Astrocyte of the cerebellum (primary cell): ENCODE results near the gene ACOX2.

Experiments used
- DNase-seq: peaks from one replicate; pipeline ENCODE4 v3.0.0-alpha.2; 2011; ENCODE audit warnings: low read depth
- H3K4me3 ChIP-seq: 2 replicates; pipeline ENCODE4 v1.5.1; 2011; ENCODE audit warnings: mild to moderate bottlenecking, low read depth, low read length, moderate library complexity
- CTCF ChIP-seq: IDR thresholded peaks from 2 replicates; pipeline ENCODE4 v1.5.1; 2012; ENCODE audit warnings: low read length, low read depth, moderate library complexity, mild to moderate bottlenecking; ENCODE audit errors: missing control alignments
- in situ Hi-C: cut with HindIII; loops from 2 replicates; pipeline ENCODE4 v1.10.0; 2017; ENCODE audit warnings: low sequenced_read_pairs

ACOX2 gene

DNA sequence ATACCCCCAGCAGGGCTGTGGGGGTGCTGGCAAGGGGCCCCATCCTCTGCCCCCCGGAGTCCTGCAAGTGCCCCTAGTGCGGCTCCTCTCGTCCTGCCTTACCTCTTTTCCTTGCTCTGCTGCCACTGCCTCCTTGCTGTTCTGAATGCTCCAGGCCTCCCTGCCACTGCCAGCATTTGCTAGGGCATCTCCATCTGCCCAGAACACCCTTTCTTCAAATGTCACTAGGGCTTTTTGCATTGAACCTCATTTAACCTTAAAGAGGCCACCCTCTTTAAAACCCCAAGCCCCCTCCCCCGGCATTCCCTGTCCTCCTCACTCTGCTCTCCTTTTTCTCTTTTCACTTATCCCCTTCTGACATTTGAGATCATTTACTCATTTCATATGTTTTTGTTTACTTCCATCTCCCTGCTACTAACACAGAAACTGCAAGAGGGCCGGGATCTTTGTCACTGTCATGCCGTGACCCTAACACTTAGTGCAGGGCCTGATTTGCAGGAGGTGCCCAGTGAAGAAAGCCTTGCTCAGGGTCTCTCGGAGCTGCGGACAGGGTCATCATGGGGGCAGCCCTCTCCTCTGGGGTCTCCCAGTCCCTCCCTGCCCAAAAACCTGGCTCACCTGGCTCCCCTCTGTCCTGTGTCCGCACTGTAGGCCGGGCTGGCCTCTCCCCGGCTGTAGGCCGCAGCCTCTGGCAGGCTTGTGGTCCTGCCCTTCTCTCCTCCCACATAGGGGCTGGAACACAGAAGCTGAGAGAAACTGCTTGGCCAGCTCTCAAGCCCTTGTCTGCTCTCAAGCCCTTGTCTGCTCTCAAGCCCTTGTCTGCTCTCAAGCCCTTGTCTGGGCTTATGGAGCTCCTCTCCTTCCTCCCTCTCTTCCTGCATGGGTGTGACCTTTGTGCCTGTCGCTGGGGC, at the start of gene ACOX2:
Gene ACOX2, minus strand, starts transcription at position 690 of the 911 bp plus-strand sequence. CDS start 2,084 bp downstream, outside the sequence.
- TF ChIP-seq CTCF = no peak

GRCh38 chr3:58585994-58586393, 49.0 kb upstream of the ACOX2 start:
- TF ChIP-seq CTCF = no peak
- no peak overlapping the region for H3K4me3 ChIP-seq
- in situ Hi-C loops = no loop called here
- DNase-seq = no peak

More for the DNA sequence above, at the start of gene ACOX2:
- in situ Hi-C loops = no loop called here
- H3K4me3 ChIP-seq = peak within 1 kb of the TSS; percentile 11
- no peak for DNase-seq

GRCh38 chr3:58585005-58585786, 48.2 kb upstream of the ACOX2 start:
- peak overlapping the region; percentile 48 for H3K4me3 ChIP-seq
- DNase-seq = no peak
- TF ChIP-seq CTCF = peak; percentile 89
- in situ Hi-C loops = no loop called here

- no peak for DNase-seq
- no peak for TF ChIP-seq CTCF
- peak overlapping the region; percentile 48 for H3K4me3 ChIP-seq
- in situ Hi-C loops = no loop called here
Measured at GRCh38 chr3:58584690-58585004, 47.7 kb upstream of the ACOX2 start.

DNA sequence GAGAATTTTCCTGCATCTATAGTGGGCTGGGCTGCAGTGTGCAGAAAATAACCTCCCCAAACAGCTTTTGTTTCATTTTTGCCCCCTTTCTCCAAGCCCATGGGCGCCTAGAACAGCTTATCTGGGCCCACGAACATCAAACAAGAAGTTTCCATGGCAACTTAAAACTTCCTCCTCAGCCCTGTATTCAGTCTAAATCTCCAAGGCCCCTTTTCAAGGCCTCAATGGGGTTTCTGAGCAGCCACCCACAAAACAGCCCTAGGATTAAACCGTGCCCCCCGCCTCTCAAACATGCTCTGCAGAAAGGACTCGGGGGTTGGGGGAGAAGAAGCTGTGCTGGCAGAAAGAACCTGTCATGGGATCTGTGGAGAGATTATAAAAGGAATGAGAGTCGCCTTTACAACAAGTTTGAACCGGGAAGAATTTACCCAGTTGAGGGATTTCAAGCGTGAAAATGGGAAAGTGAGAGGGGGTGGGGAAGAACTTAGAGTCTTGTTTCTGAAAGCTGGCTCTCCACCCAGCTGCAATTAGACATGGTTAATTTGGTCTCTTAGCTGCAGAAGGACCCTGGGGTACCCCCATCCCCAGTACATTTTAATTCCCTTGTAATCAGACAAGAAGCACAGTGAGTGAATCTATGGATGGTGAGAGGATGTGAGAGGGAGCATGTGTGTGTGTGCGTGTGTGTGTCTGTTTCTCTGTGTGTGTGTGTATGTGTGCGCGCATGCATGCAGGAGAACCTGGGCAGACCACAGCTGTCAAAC, 44.5 kb upstream of the ACOX2 start:
- no peak for TF ChIP-seq CTCF
- in situ Hi-C loops = no loop called here
- peak; percentile 34 for DNase-seq

DNA sequence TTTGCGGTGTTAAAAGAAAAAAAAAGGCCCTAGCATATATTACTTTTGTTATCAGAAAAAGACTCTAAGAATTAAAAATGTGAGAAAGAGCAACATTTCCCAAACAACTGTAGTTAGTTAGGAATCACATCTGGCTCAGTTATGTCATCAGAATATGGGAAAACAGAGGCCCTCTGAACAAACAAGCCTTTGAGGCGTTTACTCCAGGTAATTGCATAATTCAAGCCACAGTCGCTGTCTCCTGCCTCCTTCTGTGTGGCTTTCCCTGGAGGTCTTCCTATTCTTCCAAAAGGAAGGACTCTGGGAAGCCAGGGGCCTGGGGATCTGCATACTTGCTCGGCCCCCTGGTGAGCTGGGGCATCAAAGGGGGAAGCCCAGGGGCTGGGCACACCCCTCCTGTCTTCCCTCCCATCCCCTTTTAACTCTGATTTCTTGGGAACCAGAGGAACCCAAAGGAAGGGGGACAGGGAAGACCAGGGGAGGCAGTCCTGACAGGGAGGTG, 43.9 kb upstream of the ACOX2 start:
- no peak for DNase-seq
- in situ Hi-C loops = no loop called here

More for the DNA sequence above, 44.5 kb upstream of the ACOX2 start:
- H3K4me3 ChIP-seq = no peak overlapping the region

More for the DNA sequence above, 43.9 kb upstream of the ACOX2 start:
- no peak overlapping the region for H3K4me3 ChIP-seq
- TF ChIP-seq CTCF = no peak
